GM12878 (cell line): ENCODE results near the gene MAPKAPK2. TPM values are rescaled to one million over a fixed set of nuclear protein-coding genes. Genes with fewer than 3 reads are reported as not detected.

Experiments used
- CBX3 ChIP-seq: fragments of 200-600 bp; sonication (generic); IDR thresholded peaks from 2 replicates; pipeline ENCODE4 v1.6.1; 2016; ENCODE audit warnings: low read depth, borderline replicate concordance
- CEBPB ChIP-seq, 2 experiments: fragments of 150-350 bp in 1 of 2; IDR thresholded peaks; 2 replicates each; pipeline ENCODE4 v1.6.1; 2012 to 2014; ENCODE audit warnings: low read depth in 2 of 2, low read length in 2 of 2, borderline replicate concordance in 1 of 2, inconsistent platforms in 1 of 2
- DPF2 ChIP-seq: fragments of 450-650 bp; IDR thresholded peaks from 2 replicates; pipeline ENCODE4 v1.6.1; 2017; ENCODE audit warnings: mild to moderate bottlenecking
- HCFC1 ChIP-seq: fragments of 150-350 bp; IDR thresholded peaks from 2 replicates; pipeline ENCODE4 v1.6.1; 2014; ENCODE audit warnings: low read length
- LARP7 ChIP-seq: fragments of 450-650 bp; IDR thresholded peaks from 2 replicates; pipeline ENCODE4 v1.6.1; 2017; ENCODE audit warnings: mild to moderate bottlenecking
- MAX ChIP-seq: IDR thresholded peaks from 2 replicates; pipeline ENCODE4 v1.6.1; 2012; ENCODE audit warnings: low read depth, low read length, improper control_type of control experiment
- MYB ChIP-seq: fragments of 150-350 bp; IDR thresholded peaks from 2 replicates; pipeline ENCODE4 v1.6.1; 2014; ENCODE audit warnings: mild to moderate bottlenecking, low read depth, low read length, borderline replicate concordance
- NBN ChIP-seq: fragments of 450-650 bp; IDR thresholded peaks from 2 replicates; pipeline ENCODE4 v1.6.1; 2016
- NFYA ChIP-seq: IDR thresholded peaks from 2 replicates; pipeline ENCODE4 v1.6.1; 2011; ENCODE audit warnings: low read depth, mild to moderate bottlenecking, low read length, improper control_type of control experiment, borderline replicate concordance
- PAX5 ChIP-seq: IDR thresholded peaks from 2 replicates; pipeline ENCODE4 v1.6.1; 2011; ENCODE audit warnings: low read depth, low read length, borderline replicate concordance
- PBX3 ChIP-seq: IDR thresholded peaks from 2 replicates; pipeline ENCODE4 v1.6.1; 2011; ENCODE audit warnings: mild to moderate bottlenecking, low read depth, low read length, moderate library complexity; ENCODE audit not compliant: insufficient replicate concordance
- RB1 ChIP-seq: fragments of 450-650 bp; formaldehyde crosslinking; IDR thresholded peaks from 2 replicates; pipeline ENCODE4 v1.6.1; 2017; ENCODE audit warnings: mild to moderate bottlenecking, borderline replicate concordance
- SKIL ChIP-seq: fragments of 450-650 bp; IDR thresholded peaks from 2 replicates; pipeline ENCODE4 v1.6.1; 2017; ENCODE audit warnings: mild to moderate bottlenecking, low read depth, inconsistent platforms; ENCODE audit not compliant: poor library complexity, severe bottlenecking
- SMARCA5 ChIP-seq: fragments of 450-650 bp; IDR thresholded peaks from 2 replicates; pipeline ENCODE4 v1.6.1; 2017; ENCODE audit warnings: mild to moderate bottlenecking
- SP1 ChIP-seq: IDR thresholded peaks from one replicate; pipeline ENCODE4 v1.6.1; 2011; ENCODE audit warnings: low read depth, low read length
- TAF1 ChIP-seq: IDR thresholded peaks from 2 replicates; pipeline ENCODE4 v1.6.1; 2011; ENCODE audit warnings: mild to moderate bottlenecking, low read depth, low read length, borderline replicate concordance
- TARDBP ChIP-seq: IDR thresholded peaks from 2 replicates; pipeline ENCODE4 v1.6.1; 2016; ENCODE audit warnings: borderline replicate concordance
- YY1 ChIP-seq: IDR thresholded peaks from 2 replicates; pipeline ENCODE4 v1.6.1; 2011; ENCODE audit warnings: low read depth, mild to moderate bottlenecking, low read length
- ZNF217 ChIP-seq: fragments of 450-650 bp; IDR thresholded peaks from 2 replicates; pipeline ENCODE4 v1.6.1; 2017; ENCODE audit warnings: antibody characterized with exemption, mild to moderate bottlenecking
- ZNF384 ChIP-seq: IDR thresholded peaks from 2 replicates; pipeline ENCODE4 v1.6.1; 2012; ENCODE audit warnings: low read depth, mild to moderate bottlenecking, low read length, improper control_type of control experiment, borderline replicate concordance
- ZZZ3 ChIP-seq: IDR thresholded peaks from 2 replicates; pipeline ENCODE4 v1.6.1; 2011; ENCODE audit warnings: low read depth; ENCODE audit not compliant: control insufficient read depth, insufficient read length
- polyA plus RNA-seq, 11 experiments: library from polyadenylated mRNA; depleted of rRNA in 4 of 11; unstranded in 6 of 11; stranded (reverse) in 5 of 11; fragments of >200 nt; fragmentation: Nextera tagmentation in 4 of 11; fragmentation: Illumina TruSeq in 1 of 11; extraction: Ambion mirVana in 4 of 11; extraction: Trizol in 1 of 11; gene quantifications; 1 replicate in 1 of 11; 2 replicates in 10 of 11; pipeline versions ENCODE4 v1.2.1 to v1.2.3, GENCODE V29; 2011 to 2016; ENCODE audit warnings: inconsistent platforms in 2 of 11, missing spikeins in 2 of 11, low read depth in 1 of 11
- total RNA-seq, 4 experiments: library from RNA; depleted of rRNA in 3 of 4; stranded (reverse); fragments of >200 nt in 3 of 4; fragmentation: Illumina TruSeq in 1 of 4; extraction: Trizol in 1 of 4; gene quantifications; 2 replicates each; pipeline versions ENCODE4 v1.2.1 to v1.2.3, GENCODE V29; 2013 to 2021
- TF ChIP-seq, protein P1 (sequence below): fragments of 450-650 bp; formaldehyde crosslinking; IDR thresholded peaks from 2 replicates; pipeline ENCODE4 v1.4.0; 2022; ENCODE audit warnings: mild to moderate bottlenecking, moderate library complexity
- TF ChIP-seq, protein P2 (sequence below): IDR thresholded peaks from 2 replicates; pipeline ENCODE4 v1.6.1; 2012; ENCODE audit warnings: low read depth, low read length, improper control_type of control experiment

MAPKAPK2 gene
- total and polyA plus RNA-seq, 10 of the 15 experiments (the other 5 are each of a cell fraction or from before 2014, with no cell fraction given): 0.72 to 92.2 (median 49.3) TPM

- TF ChIP-seq, protein P1, sequence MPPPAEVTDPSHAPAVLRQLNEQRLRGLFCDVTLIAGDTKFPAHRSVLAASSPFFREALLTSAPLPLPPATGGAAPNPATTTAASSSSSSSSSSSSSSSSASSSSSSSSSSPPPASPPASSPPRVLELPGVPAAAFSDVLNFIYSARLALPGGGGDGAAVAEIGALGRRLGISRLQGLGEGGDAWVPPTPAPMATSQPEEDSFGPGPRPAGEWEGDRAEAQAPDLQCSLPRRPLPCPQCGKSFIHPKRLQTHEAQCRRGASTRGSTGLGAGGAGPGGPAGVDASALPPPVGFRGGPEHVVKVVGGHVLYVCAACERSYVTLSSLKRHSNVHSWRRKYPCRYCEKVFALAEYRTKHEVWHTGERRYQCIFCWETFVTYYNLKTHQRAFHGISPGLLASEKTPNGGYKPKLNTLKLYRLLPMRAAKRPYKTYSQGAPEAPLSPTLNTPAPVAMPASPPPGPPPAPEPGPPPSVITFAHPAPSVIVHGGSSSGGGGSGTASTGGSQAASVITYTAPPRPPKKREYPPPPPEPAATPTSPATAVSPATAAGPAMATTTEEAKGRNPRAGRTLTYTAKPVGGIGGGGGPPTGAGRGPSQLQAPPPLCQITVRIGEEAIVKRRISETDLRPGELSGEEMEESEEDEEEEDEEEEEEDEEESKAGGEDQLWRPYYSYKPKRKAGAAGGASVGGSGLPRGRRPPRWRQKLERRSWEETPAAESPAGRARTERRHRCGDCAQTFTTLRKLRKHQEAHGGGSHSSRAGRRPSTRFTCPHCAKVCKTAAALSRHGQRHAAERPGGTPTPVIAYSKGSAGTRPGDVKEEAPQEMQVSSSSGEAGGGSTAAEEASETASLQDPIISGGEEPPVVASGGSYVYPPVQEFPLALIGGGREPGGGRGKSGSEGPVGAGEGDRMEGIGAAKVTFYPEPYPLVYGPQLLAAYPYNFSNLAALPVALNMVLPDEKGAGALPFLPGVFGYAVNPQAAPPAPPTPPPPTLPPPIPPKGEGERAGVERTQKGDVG (CRISPR knock-in tag): no peak
- TF ChIP-seq NFYA (no peak), LARP7 (no peak; the same call in 1 of the 2 replicates), ZNF384 (no peak), MYB (no peak), TAF1 (no peak), SKIL (peak; percentile 90), YY1 (peak; percentile 23; the same call in 1 of the 2 replicates), TARDBP (no peak), RB1 (no peak), SMARCA5 (peak; percentile 99), CBX3 (no peak), HCFC1 (no peak), CEBPB (IDR thresholded peaks at IDR 0.05; ENCODE audit: borderline replicate concordance in 1 of 2, low read depth in 2 of 2, low read length in 2 of 2) (peak in 1 of 2 experiments; percentile 21; a peak in 1 of 4 replicates), ZNF217 (peak; percentile 96), PBX3 (no peak), DPF2 (peak; percentile 73; the same call in 1 of the 2 replicates), MAX (0 out of 2 replicates have a peak, but pooled peaks have one; percentile 64), NBN (peak; percentile 90; the same call in 1 of the 2 replicates), PAX5 (peak; percentile 72; the same call in 1 of the 2 replicates), SP1 (peak; percentile 38), ZZZ3 (no peak)
- TF ChIP-seq, protein P2, sequence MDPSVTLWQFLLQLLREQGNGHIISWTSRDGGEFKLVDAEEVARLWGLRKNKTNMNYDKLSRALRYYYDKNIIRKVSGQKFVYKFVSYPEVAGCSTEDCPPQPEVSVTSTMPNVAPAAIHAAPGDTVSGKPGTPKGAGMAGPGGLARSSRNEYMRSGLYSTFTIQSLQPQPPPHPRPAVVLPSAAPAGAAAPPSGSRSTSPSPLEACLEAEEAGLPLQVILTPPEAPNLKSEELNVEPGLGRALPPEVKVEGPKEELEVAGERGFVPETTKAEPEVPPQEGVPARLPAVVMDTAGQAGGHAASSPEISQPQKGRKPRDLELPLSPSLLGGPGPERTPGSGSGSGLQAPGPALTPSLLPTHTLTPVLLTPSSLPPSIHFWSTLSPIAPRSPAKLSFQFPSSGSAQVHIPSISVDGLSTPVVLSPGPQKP: no peak
These were observed 54.8 kb downstream of the MAPKAPK2 start (continued) for GRCh38 chr1:206739411-206740076.
